ENCODE data around the gene OR51B2.

- TF ChIP-seq CTCF (IDR thresholded peaks at IDR 0.05): no peak
- TF ChIP-seq POLR2A (IDR thresholded peaks at IDR 0.05): no peak
Measured at GRCh38 chr11:5281596-5281995, 42.5 kb downstream of the OR51B2 start.
